Bone marrow (tissue), 2 donors: ENCODE measurements around the gene PIK3C2G.
"Not testable (repeated sequence)": the region's sequence is repeated elsewhere in the genome, so short reads cannot be mapped to it uniquely, and the experiment has no call there.

ENCODE experiments used
- DNase-seq, 2 donors: peaks; one replicate each; lab custom pipeline; 2025; lab: John Stamatoyannopoulos, UW

PIK3C2G gene

GRCh38 chr12:18468246-18469075 lies 207.1 kb downstream of the PIK3C2G start:
- no peak for DNase-seq

GRCh38 chr12:18470251-18470650 lies 208.9 kb downstream of the PIK3C2G start:
- no peak for DNase-seq

- no peak for DNase-seq
These were observed 211.0 kb downstream of the PIK3C2G start for GRCh38 chr12:18472304-18472703.

- DNase-seq = no peak
These were observed 211.5 kb downstream of the PIK3C2G start for GRCh38 chr12:18472806-18473205.

- no peak for DNase-seq
These were observed 215.5 kb downstream of the PIK3C2G start for GRCh38 chr12:18476861-18477260.

- DNase-seq = no peak
These were observed 217.9 kb downstream of the PIK3C2G start for GRCh38 chr12:18479256-18479655.

GRCh38 chr12:18482601-18483120 lies 221.3 kb downstream of the PIK3C2G start:
- no peak for DNase-seq

GRCh38 chr12:18483698-18484325 lies 222.5 kb downstream of the PIK3C2G start:
- DNase-seq = no peak

- no peak for DNase-seq
These were observed 224.7 kb downstream of the PIK3C2G start for GRCh38 chr12:18486036-18486435.

GRCh38 chr12:18487509-18487908 lies 226.2 kb downstream of the PIK3C2G start:
- DNase-seq = no peak

GRCh38 chr12:18492372-18493025 lies 231.2 kb downstream of the PIK3C2G start:
- no peak for DNase-seq

GRCh38 chr12:18496156-18496555 lies 234.8 kb downstream of the PIK3C2G start:
- no peak for DNase-seq

GRCh38 chr12:18500160-18500574 lies 238.8 kb downstream of the PIK3C2G start:
- DNase-seq = not testable (repeated sequence)

GRCh38 chr12:18500736-18501135 lies 239.4 kb downstream of the PIK3C2G start:
- not testable (repeated sequence) for DNase-seq

- DNase-seq = no peak
These were observed 241.2 kb downstream of the PIK3C2G start for GRCh38 chr12:18502422-18502968.

GRCh38 chr12:18521461-18521860 lies 260.1 kb downstream of the PIK3C2G start:
- DNase-seq = no peak

GRCh38 chr12:18522806-18523205 lies 261.5 kb downstream of the PIK3C2G start:
- no peak for DNase-seq

GRCh38 chr12:18542497-18542896 lies 281.2 kb downstream of the PIK3C2G start:
- DNase-seq = not testable (repeated sequence)

GRCh38 chr12:18546399-18546798 lies 285.1 kb downstream of the PIK3C2G start:
- DNase-seq = no peak

- DNase-seq = no peak
These were observed 288.3 kb downstream of the PIK3C2G start for GRCh38 chr12:18549598-18549997.

- no peak for DNase-seq
These were observed 289.8 kb downstream of the PIK3C2G start for GRCh38 chr12:18551106-18551505.

- no peak for DNase-seq
These were observed 290.4 kb downstream of the PIK3C2G start for GRCh38 chr12:18551701-18552100.
